KOPT-K1 (cell line): ENCODE results near the gene BACH2.

ENCODE experiments used
- H3K27ac ChIP-seq: fragments of 200-600 bp; sonication (generic); 2 replicates; pipeline ENCODE4 v1.5.1; 2016; ENCODE audit warnings: antibody characterized with exemption, mild to moderate bottlenecking, low read depth, low read length; ENCODE audit not compliant: poor library complexity, severe bottlenecking
- H3K36me3 ChIP-seq: fragments of 200-600 bp; sonication (generic); 2 replicates; pipeline ENCODE4 v1.5.1; 2017; ENCODE audit warnings: antibody characterized with exemption, mild to moderate bottlenecking, low read length, moderate library complexity; ENCODE audit not compliant: insufficient read depth
- H3K9me3 ChIP-seq: fragments of 200-600 bp; sonication (generic); 2 replicates; pipeline ENCODE4 v1.5.1; 2017; ENCODE audit warnings: antibody characterized with exemption, low read length, mild to moderate bottlenecking; ENCODE audit not compliant: insufficient read depth, poor library complexity, severe bottlenecking

The BACH2 gene

GRCh38 chr6:89888871-89889270, 407.8 kb downstream of the BACH2 start:
- H3K9me3 ChIP-seq = no peaks in the 10 kb centered on the region
- H3K27ac ChIP-seq = no peak overlapping the region
- no peaks in the 10 kb centered on the region for H3K36me3 ChIP-seq

- Histone ChIP-seq H3K36me3 (no peaks in the 10 kb centered on the region), H3K27ac (no peak overlapping the region), H3K9me3 (no peaks in the 10 kb centered on the region)
Measured at GRCh38 chr6:89888138-89888514, 408.5 kb downstream of the BACH2 start.

- Histone ChIP-seq H3K27ac (no peak overlapping the region), H3K36me3 (no peaks in the 10 kb centered on the region), H3K9me3 (no peaks in the 10 kb centered on the region)
Measured at GRCh38 chr6:89887452-89888137, 409.0 kb downstream of the BACH2 start.

- H3K27ac ChIP-seq = no peak overlapping the region
- H3K9me3 ChIP-seq = no peaks in the 10 kb centered on the region
- H3K36me3 ChIP-seq = no peaks in the 10 kb centered on the region
Measured at GRCh38 chr6:89886378-89887120, 410.1 kb downstream of the BACH2 start.
